Stimulated activated CD4-positive, alpha-beta T cell treated with anti-CD3 and anti-CD28 coated beads, Interleukin-1b, Interleukin-23, amount 100 ng/mL, for 24 hours (primary cell): ENCODE measurements around the gene SYMPK.
"Not testable (repeated sequence)": the region's sequence is repeated elsewhere in the genome, so short reads cannot be mapped to it uniquely, and the experiment has no call there.

ENCODE experiments used
- DNase-seq, 4 experiments: peaks; one replicate each; pipeline ENCODE4 v3.0.0-alpha.2; 2020; ENCODE audit warnings: low read depth in 4 of 4, low spot score in 1 of 4

SYMPK gene

GRCh38 chr19:45805719-45806118, 57.2 kb downstream of the SYMPK start:
- DNase-seq: no peak

- no peak for DNase-seq
Measured at GRCh38 chr19:45804959-45805230, 58.1 kb downstream of the SYMPK start.

GRCh38 chr19:45804140-45804958, 58.6 kb downstream of the SYMPK start:
- DNase-seq: no peak

- no peak for DNase-seq
Measured at GRCh38 chr19:45801603-45802175, 61.3 kb downstream of the SYMPK start.

DNA sequence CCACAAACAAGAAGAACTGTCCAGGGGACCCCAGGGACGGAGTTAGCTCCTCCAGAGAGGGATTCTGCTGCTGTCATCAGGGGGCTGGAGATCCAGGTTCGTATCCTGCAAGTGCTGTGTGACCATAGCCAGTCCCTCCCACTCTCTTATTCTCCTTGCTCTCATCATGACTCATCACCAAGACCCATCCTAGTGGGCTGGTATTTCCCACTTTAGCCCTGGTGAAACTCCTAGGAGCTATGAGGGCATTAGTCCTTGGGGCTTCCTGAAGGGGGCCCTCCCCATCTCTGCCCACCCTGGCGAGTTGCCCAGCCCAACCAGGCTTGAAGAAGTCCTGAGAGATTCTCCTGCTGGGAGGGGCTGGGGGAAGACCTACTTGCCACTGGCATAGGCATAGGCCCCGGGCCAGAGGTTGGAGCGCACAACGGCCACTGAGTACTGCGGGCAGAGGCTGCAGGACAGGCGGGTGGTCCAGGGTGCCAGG, 62.8 kb downstream of the SYMPK start:
- DNase-seq: no peak

- not testable (repeated sequence) for DNase-seq
Measured at GRCh38 chr19:45799541-45799940, 63.4 kb downstream of the SYMPK start.

DNA sequence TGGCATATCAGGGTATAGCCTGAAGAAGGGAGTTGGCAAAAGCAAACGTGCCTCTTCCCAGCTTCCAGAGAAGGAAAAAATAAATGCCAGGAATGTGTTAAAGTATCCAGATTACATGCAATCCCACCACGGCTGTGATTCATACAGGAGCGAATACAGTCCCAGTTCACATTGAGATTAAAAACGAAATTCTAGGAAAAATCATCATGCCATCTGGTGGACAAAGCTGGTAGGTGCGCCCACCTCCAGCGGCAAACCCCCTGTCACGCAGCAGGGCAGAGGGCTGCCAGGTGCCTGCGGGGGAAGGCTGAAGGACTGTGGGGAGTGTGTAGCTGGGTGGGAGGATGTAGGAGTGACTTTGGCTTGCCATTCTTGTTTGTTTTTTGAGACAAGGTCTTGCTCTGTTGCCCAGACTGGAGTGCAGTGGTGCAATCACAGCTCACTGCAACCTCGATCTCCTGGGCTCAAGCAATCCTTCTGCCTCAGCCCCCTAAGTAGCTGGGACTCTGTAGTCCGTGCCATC, 63.9 kb downstream of the SYMPK start:
- DNase-seq: peak in 2 of 4 experiments; percentile 31 to 39

- DNase-seq: no peak
Measured at GRCh38 chr19:45794627-45795026, 68.3 kb downstream of the SYMPK start.

- no peak for DNase-seq
Measured at GRCh38 chr19:45793876-45794275, 69.1 kb downstream of the SYMPK start.

DNA sequence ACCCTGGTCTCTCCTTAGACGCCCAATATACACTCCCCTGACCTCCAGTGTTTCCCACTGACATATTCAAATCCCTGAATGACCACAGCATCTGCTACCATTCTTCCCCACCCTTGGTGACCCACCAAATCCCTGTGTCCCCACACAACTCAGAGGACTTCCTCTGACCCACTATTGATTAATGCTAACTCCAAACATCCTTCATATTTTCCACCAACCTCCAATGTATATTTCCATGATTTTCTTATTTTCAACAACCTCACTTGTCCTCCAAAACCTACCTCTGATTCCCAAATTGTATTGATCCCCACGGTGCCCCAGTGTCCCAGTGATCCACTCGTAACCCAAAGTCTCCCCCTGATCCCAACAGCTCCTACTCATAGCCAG, 69.8 kb downstream of the SYMPK start:
- no peak for DNase-seq

GRCh38 chr19:45792470-45793177, 70.3 kb downstream of the SYMPK start, which contains the start of gene DMWD:
TSS of gene DMWD (minus strand) at chr19:45792845. CDS start at chr19:45792756, 89 bp downstream.
- peak; percentile 99 to 100 (median 100) for DNase-seq

GRCh38 chr19:45791744-45792469, 71.0 kb downstream of the SYMPK start:
- DNase-seq: no peak

DNA sequence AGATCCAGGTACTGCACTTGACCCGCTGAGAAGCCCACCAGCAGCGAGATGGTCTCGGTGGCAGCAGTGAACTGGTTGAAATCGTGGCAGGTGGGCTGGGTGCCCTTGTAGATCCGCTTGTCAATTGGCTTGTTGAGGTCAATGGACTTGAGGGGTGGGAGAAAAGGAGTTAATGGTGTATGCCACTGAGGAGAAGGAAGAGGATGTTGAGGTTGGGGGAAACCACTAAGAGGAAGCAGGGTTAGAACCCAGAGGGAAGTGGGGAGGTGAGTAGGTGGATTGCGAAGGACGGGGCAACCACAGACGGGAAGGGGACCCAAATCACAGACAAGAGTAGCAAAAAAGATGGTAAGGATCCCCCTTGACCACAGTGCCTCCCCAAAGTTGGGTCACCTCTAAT, 72.0 kb downstream of the SYMPK start:
- no peak for DNase-seq

- no peak for DNase-seq
Measured at GRCh38 chr19:45789035-45789786, 73.7 kb downstream of the SYMPK start.

DNA sequence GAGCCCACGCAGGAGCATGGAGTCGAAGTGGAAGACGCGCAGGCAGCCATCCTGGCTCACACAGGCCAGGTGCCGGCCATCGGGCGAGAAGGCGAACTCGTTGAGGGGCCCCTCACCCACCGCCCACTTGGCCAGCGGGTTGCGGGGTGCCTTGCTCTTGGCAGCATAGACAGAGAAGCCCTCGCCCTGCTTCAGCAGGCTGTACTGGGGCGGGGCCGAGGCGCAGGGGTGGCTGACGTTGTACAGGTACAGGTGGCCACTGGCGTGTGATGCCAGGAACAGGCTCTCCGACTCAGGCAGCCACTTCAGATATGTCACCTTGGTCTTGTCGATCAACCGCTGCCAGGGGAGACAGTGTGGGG, 76.4 kb downstream of the SYMPK start:
- no peak for DNase-seq

- DNase-seq: no peak
Measured at GRCh38 chr19:45785781-45786532, 77.0 kb downstream of the SYMPK start.

DNA sequence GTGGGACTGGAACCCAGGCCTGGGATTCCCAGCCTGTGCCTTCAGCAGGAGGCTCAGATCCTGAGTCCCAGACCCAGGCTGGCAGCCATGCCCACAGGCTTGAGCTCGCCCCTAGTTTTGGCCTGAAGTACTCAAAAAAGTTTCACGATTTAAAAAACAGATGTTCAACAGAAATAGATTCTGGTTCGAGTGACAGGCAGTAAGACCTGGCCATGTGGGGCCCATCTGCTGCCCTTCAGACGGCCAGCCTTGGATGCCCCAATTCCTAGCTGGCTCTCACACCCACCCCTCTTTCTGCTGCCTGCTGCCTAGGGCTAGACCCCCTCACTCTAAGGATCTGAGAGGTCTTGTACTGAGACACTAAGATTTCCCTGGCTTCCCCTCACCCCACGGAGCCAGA, 77.8 kb downstream of the SYMPK start:
- no peak for DNase-seq

DNA sequence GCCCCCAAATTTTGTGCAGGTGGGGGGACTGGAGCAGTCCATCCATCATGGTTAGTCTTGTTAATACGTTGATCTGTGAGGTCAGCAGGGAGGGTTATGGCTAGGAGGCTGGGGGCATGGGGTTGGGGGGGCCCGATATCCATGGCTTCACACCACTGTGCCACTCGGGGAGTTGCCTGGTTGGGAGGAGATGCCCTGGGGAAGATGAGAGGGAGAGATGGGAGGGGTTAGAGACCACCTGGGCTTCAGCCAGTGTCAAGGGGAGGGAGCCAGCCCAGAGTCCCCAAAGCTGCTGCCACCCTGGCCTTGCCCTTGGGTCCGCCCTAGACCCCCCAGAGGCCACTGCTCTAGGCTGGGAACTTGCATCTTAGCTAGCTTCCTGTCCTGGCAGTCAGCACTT, 78.9 kb downstream of the SYMPK start:
- DNase-seq: no peak

DNA sequence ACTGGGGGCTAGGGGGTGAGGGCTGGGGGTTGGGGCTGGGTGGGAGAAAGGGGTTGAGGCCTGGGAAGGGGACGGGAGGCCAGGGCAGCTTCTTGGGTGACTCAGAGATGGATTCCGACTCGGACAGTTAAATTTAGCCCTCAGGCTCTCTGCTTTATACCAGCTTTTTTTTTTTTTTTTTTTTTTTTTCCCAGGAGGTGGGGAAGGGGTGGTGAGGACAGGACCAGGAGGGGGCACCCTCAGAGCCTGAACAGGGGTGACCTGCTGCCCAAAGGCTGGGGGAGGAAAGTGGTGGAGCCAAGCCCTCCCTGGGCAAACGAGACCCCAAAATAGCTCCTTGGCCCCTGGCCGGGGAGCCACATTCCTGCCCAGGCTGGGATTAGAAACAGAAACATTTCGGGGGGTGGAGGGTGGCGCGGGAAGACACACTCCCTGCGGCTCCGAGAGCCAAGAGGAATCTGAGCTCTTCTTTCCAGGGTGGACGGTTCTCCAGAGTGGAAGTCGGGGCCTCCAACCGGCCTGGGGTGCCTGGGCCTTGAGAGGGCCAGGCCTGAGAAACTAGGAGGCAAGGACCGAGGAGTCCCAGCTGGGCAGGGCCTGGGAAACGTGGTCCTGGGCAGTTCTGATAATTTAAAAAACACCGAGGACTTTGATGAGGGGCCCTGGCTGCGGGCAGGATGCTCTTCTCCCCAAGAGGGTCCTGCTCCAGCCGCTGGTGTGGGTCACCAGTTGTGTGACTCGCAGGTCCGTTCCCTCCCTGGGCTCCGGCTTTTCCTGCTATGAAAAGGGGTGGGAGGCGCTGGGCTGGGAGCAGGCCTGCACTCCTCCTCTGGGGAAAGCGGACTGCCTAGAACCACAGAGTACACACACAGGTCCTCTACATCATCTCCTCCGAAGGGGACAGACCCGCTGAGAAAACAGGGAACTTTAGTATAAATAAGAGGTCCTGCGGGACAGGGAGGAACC, 79.8 kb downstream of the SYMPK start:
- DNase-seq: no peak
